CD4-positive, alpha-beta T cell (primary cell): Measurements from ENCODE around the gene RBFOX1. TPM values are rescaled to one million over a fixed set of nuclear protein-coding genes. Genes with fewer than 3 reads are reported as not detected.

Experiments used
- ATAC-seq: fragments of 200-7000 bp; cut with Tn5 transposase; one replicate; pipeline ENCODE4 v1.10.0; 2022; ENCODE audit warnings: mild to moderate bottlenecking; ENCODE audit not compliant: poor library complexity
- CTCF ChIA-PET: fragments of 350-600 bp; sonication (Branson Sonifier 250); formaldehyde crosslinking; loops from one replicate; lab custom pipeline; 2021; ENCODE audit warnings: antibody characterized with exemption, inconsistent platforms; lab: Charles Lee
- POLR2A ChIA-PET: fragments of 350-600 bp; sonication (Branson Sonifier 250); formaldehyde crosslinking; loops from one replicate; lab custom pipeline; 2021; ENCODE audit warnings: antibody characterized with exemption, inconsistent platforms; lab: Charles Lee
- DNase-seq, 14 experiments: peaks; one replicate each; pipeline ENCODE4 v3.0.0-alpha.2; 2013 to 2020; ENCODE audit warnings: mixed read lengths in 2 of 14
- H3K27ac ChIP-seq, 2 donors: one replicate each; pipeline versions ENCODE4 v1.5.1 to v1.7.0; 2013; ENCODE audit warnings: low read length in 2 of 2, low read depth in 1 of 2, mild to moderate bottlenecking in 1 of 2
- H3K27me3 ChIP-seq, 2 experiments: 1 replicate in 1 of 2; 2 replicates in 1 of 2; pipeline versions ENCODE4 v1.6.1 to v1.7.0; 2013; ENCODE audit warnings: low read length in 2 of 2, control low read depth in 1 of 2, mild to moderate bottlenecking in 1 of 2, moderate library complexity in 1 of 2; ENCODE audit not compliant: insufficient read depth in 2 of 2, control insufficient read depth in 1 of 2
- H3K36me3 ChIP-seq: one replicate; pipeline ENCODE4 v1.6.1; 2013; ENCODE audit warnings: low read length, control low read depth; ENCODE audit not compliant: insufficient read depth
- H3K4me1 ChIP-seq: one replicate; pipeline ENCODE4 v1.6.1; 2013; ENCODE audit warnings: low read length, control low read depth; ENCODE audit not compliant: insufficient read depth
- H3K4me3 ChIP-seq: one replicate; pipeline ENCODE4 v1.5.1; 2013; ENCODE audit warnings: mild to moderate bottlenecking, low read length, moderate library complexity
- H3K9me3 ChIP-seq, 2 experiments: 1 replicate in 1 of 2; 2 replicates in 1 of 2; pipeline versions ENCODE4 v1.6.1 to v1.7.0; 2013; ENCODE audit warnings: low read length in 2 of 2, mild to moderate bottlenecking in 2 of 2, control low read depth in 1 of 2, moderate library complexity in 1 of 2; ENCODE audit not compliant: control insufficient read depth in 1 of 2, insufficient read depth in 1 of 2
- H3K27ac Mint-ChIP-seq: one replicate; pipeline ENCODE4 v1.8.0; 2020; ENCODE audit warnings: mixed read lengths
- H3K27me3 Mint-ChIP-seq: one replicate; pipeline ENCODE4 v1.8.0; 2021; ENCODE audit warnings: mixed read lengths
- H3K36me3 Mint-ChIP-seq: one replicate; pipeline ENCODE4 v1.8.0; 2021; ENCODE audit warnings: low read depth, mixed read lengths
- H3K4me1 Mint-ChIP-seq: one replicate; pipeline ENCODE4 v1.8.0; 2021; ENCODE audit warnings: low read depth, mixed read lengths
- H3K4me3 Mint-ChIP-seq: one replicate; pipeline ENCODE4 v1.8.0; 2020; ENCODE audit warnings: mild to moderate bottlenecking, mixed read lengths
- H3K9me3 Mint-ChIP-seq: one replicate; pipeline ENCODE4 v1.8.0; 2020; ENCODE audit warnings: mixed read lengths
- CTCF ChIP-seq: fragments of 200-600 bp; IDR thresholded peaks from one replicate; pipeline ENCODE4 v1.8.0; 2022; ENCODE audit warnings: antibody characterized with exemption, mild to moderate bottlenecking
- intact Hi-C, 2 experiments: fragments of 100-400 bp; cut with DNase I in 1 of 2; cut with micrococcal nuclease in 1 of 2; formaldehyde crosslinking; loops; one replicate each; pipeline versions ENCODE4 v1.15.1 to v1.9.0; 2023 to 2025; cut with DNase I, micrococcal nuclease
- total RNA-seq, 174 experiments: library from RNA in 2 of 174; stranded (reverse) in 2 of 174; gene quantifications; one replicate each; pipeline ENCODE4 v1.2.3 and lab custom pipeline; 2021 to 2026

Gene RBFOX1
- total RNA-seq, 2 experiments from 2014 or later, result not detected

- CTCF ChIA-PET, result no interaction called here
- Mint-ChIP-seq H3K27me3 (no peaks in the 10 kb centered on the region), H3K9me3 (peaks cover 7% of the 10 kb centered on the region)
These were observed 176.0 kb downstream of the RBFOX1 start for GRCh38 chr16:7508656-7509055.

GRCh38 chr16:7509963-7510601 lies 177.4 kb downstream of the RBFOX1 start:
- H3K27ac Mint-ChIP-seq, result no peak overlapping the region
- Histone ChIP-seq H3K27me3 (no peaks in the 10 kb centered on the region), H3K36me3 (no peaks in the 10 kb centered on the region), H3K4me3 (no peak overlapping the region), H3K9me3 (peaks cover 12 to 36% of the 10 kb centered on the region in 2 experiments), H3K4me1 (no peaks in the 10 kb centered on the region), H3K27ac (no peak overlapping the region)
- DNase-seq (no peak), ATAC-seq (no peak)
- ChIA-PET POLR2A (no interaction called here), CTCF (no interaction called here)
- no peak overlapping the region for H3K4me3 Mint-ChIP-seq
- no peaks in the 10 kb centered on the region for H3K36me3 Mint-ChIP-seq
- intact Hi-C loops, result no loop called here
- H3K9me3 Mint-ChIP-seq, result peaks cover 7% of the 10 kb centered on the region
- TF ChIP-seq CTCF, result no peak
- H3K4me1 Mint-ChIP-seq, result no peaks in the 10 kb centered on the region
- H3K27me3 Mint-ChIP-seq, result no peaks in the 10 kb centered on the region

More at GRCh38 chr16:7508656-7509055, 176.0 kb downstream of the RBFOX1 start:
- Histone ChIP-seq H3K4me1 (no peaks in the 10 kb centered on the region), H3K4me3 (no peak overlapping the region), H3K27me3 (no peaks in the 10 kb centered on the region), H3K27ac (no peak overlapping the region), H3K36me3 (no peaks in the 10 kb centered on the region), H3K9me3 (peaks cover 10 to 31% of the 10 kb centered on the region in 2 experiments)
- Mint-ChIP-seq H3K4me3 (no peak overlapping the region), H3K36me3 (no peaks in the 10 kb centered on the region), H3K4me1 (no peaks in the 10 kb centered on the region), H3K27ac (no peak overlapping the region)
- DNase-seq, result no peak
- POLR2A ChIA-PET, result no interaction called here
- no peak for ATAC-seq
- intact Hi-C loops, result no loop called here
- no peak for TF ChIP-seq CTCF

- H3K27me3 ChIP-seq, result no peaks in the 10 kb centered on the region
- peaks cover 12 to 31% of the 10 kb centered on the region in 2 experiments for H3K9me3 ChIP-seq
- H3K4me1 ChIP-seq, result no peaks in the 10 kb centered on the region
- Mint-ChIP-seq H3K27me3 (no peaks in the 10 kb centered on the region), H3K36me3 (no peaks in the 10 kb centered on the region), H3K4me3 (no peak overlapping the region), H3K27ac (no peak overlapping the region), H3K4me1 (no peaks in the 10 kb centered on the region), H3K9me3 (peaks cover 7% of the 10 kb centered on the region)
- H3K36me3 ChIP-seq, result no peaks in the 10 kb centered on the region
- H3K4me3 ChIP-seq, result no peak overlapping the region
- no peak for ATAC-seq
- no peak overlapping the region for H3K27ac ChIP-seq
- DNase-seq, result no peak
- ChIA-PET POLR2A (no interaction called here), CTCF (no interaction called here)
- TF ChIP-seq CTCF, result no peak
- intact Hi-C loops, result no loop called here
These were observed 179.1 kb downstream of the RBFOX1 start for GRCh38 chr16:7511549-7512260.
